H1 (cell line): ENCODE data around the gene EPHB1. TPM values are rescaled to one million over a fixed set of nuclear protein-coding genes. Genes with fewer than 3 reads are reported as not detected.

Source experiments
- ASH2L ChIP-seq: fragments of 200-600, 300-600 bp; sonication (generic); IDR thresholded peaks from one replicate; pipeline ENCODE4 v1.7.1; 2017; ENCODE audit warnings: low read length
- SAP30 ChIP-seq: fragments of 300-600 bp; sonication (generic); IDR thresholded peaks from 2 replicates; pipeline ENCODE4 v1.7.1; 2012; ENCODE audit warnings: low read length, moderate library complexity, mild to moderate bottlenecking, inconsistent platforms; ENCODE audit not compliant: insufficient read depth, insufficient replicate concordance
- SIX5 ChIP-seq: IDR thresholded peaks from 2 replicates; pipeline ENCODE4 v1.6.1; 2011; ENCODE audit warnings: mild to moderate bottlenecking, low read depth, low read length
- TAF7 ChIP-seq: optimal IDR thresholded peaks from 2 replicates; pipeline ENCODE3; 2011; ENCODE audit warnings: low read depth, mild to moderate bottlenecking, inconsistent platforms, low read length, moderate library complexity, borderline replicate concordance
- polyA plus RNA-seq, 7 experiments: library from polyadenylated mRNA; depleted of rRNA in 3 of 7; stranded (reverse) in 5 of 7; unstranded in 2 of 7; fragments of >200 nt in 5 of 7; fragments of 200-250 nt in 2 of 7; gene quantifications; 1 replicate in 5 of 7; 2 replicates in 1 of 7; 4 replicates in 1 of 7; pipeline versions ENCODE4 v1.2.1 to v1.2.3, GENCODE V29; 2011 to 2013; ENCODE audit warnings: missing spikeins in 2 of 7, mixed read lengths in 2 of 7
- total RNA-seq: library from RNA; stranded (reverse); fragmentation: NEBNext Ultra II Directional; extraction: Animal tissue kit (Norgen Biotek cat#: 25700); gene quantifications from 2 replicates; pipeline ENCODE4 v1.2.1, GENCODE V29; 2021

Gene EPHB1
- total and polyA plus RNA-seq, 2 of the 8 experiments (the other 6 are each of a cell fraction or from before 2014, with no cell fraction given), result 3.5 to 5.9 TPM

DNA sequence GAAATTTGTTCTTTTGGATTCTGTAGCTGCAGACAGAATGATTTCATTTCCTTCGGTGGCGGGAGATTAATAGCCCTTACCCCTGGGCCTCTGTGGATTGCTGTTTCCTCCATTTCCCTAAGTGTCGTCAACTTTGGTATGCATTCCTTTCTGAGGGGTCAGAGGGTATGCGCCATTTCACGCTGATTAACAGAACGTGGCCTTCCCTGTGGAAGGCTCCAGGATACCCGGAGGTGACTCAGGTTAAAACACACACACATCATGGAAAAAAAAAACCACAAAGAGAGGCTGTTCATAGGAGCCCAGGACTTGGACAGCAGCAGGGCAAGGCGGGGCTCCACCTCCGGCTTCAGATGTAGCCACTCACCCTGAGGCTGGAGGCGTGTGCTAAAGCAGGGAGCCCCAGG, 51.9 kb downstream of the EPHB1 start (continued):
- no peak for TF ChIP-seq SAP30
- no peak for TF ChIP-seq ASH2L
- no peak for TF ChIP-seq TAF7
- TF ChIP-seq SIX5, result no peak
